ENCODE data around the gene OSBPL2.

DNA sequence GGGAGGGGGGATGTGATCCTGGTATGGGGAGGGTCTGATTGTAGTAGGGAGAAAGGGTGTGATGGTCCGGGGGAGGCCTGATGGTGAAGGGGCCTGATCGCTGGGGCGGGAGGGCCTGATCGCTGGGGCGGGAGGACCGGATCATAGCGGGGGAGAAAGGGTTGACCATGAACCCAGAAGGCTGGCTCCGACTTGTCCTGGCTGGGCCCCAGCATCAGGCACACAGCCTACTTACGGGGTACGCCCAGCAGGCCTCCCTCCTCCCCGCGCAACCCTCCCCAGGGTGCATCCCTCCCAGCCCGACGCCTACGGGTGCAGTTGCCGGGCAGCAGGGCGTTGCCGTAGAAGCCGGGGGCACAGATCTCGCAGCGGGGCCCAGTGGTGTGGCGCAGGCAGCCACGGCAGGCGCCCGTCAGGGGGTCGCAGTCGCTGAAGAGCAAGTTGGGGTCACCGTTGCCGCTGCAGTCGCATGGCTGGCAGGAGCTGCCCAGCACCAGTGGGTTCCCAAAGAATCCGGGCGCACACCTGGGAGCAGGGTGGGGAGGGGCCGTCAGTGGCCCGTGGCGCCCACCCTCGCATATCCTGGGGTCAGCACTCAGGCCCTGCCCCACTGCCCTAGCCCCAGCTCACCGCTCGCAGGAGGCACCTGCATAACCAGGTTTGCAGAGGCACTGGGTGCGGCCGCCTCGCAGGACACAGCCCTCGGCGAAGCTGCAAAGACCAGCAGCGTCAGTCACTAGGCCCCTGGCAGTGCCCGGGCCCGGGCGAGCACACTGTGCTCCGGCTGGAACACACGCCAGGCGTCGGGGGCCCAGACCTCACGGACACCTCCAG is 85.0 kb downstream of the OSBPL2 start:
- TF ChIP-seq POLR2AphosphoS5 (IDR thresholded peaks at IDR 0.05; ENCODE audit: low read depth, low read length) (no peak), POLR2A (IDR thresholded peaks at IDR 0.05; ENCODE audit: low read depth, low read length) (no peak), TAF1 (IDR thresholded peaks at IDR 0.05; ENCODE audit: borderline replicate concordance, low read depth, low read length) (no peak)
